Lower lobe of right lung (tissue), 2 donors: ENCODE measurements around the gene XRCC6. TPM values are rescaled to one million over a fixed set of nuclear protein-coding genes. Genes with fewer than 3 reads are reported as not detected.
A peak's percentile ranks its signal among the peaks of the same experiment; 100 is the strongest.

ENCODE experiments used
- ATAC-seq, 2 donors: fragments of 200-7000 bp; cut with Tn5 transposase; one replicate each; pipeline ENCODE4 v1.9.1; 2020 to 2022; ENCODE audit warnings: mild to moderate bottlenecking in 2 of 2, moderate library complexity in 2 of 2
- DNase-seq: peaks from one replicate; pipeline ENCODE4 v3.0.0-alpha.2; 2020
- H3K27ac ChIP-seq: fragments of 200-600 bp; one replicate; pipeline ENCODE4 v1.8.0; 2022
- H3K27me3 ChIP-seq: fragments of 200-600 bp; one replicate; pipeline ENCODE4 v1.8.0; 2022; ENCODE audit warnings: low read depth
- H3K36me3 ChIP-seq: fragments of 200-600 bp; one replicate; pipeline ENCODE4 v1.8.0; 2022; ENCODE audit warnings: mild to moderate bottlenecking
- H3K4me1 ChIP-seq: fragments of 200-600 bp; one replicate; pipeline ENCODE4 v1.8.0; 2022
- H3K4me3 ChIP-seq: fragments of 200-600 bp; one replicate; pipeline ENCODE4 v1.8.0; 2022; ENCODE audit warnings: mild to moderate bottlenecking
- H3K9me3 ChIP-seq: fragments of 200-600 bp; one replicate; pipeline ENCODE4 v1.8.0; 2022
- CTCF ChIP-seq: fragments of 200-600 bp; IDR thresholded peaks from one replicate; pipeline ENCODE4 v1.8.0; 2022; ENCODE audit warnings: antibody characterized with exemption, mild to moderate bottlenecking
- intact Hi-C: fragments of 100-400 bp; cut with DNase I; formaldehyde crosslinking; loops from one replicate; pipeline ENCODE4 v1.11.0; 2022
- total RNA-seq: library from RNA; stranded (reverse); fragmentation: NEBNext Ultra II Directional; extraction: Animal tissue kit (Norgen Biotek cat#: 25700); gene quantifications from one replicate; pipeline ENCODE4 v1.2.1, GENCODE V29; 2021
- donor health status: DM: no; HTN: yes; CAD: no; lungs with severe emphysema.

XRCC6 gene
- total RNA-seq, 1 donor from 2014 or later: 162 TPM

DNA sequence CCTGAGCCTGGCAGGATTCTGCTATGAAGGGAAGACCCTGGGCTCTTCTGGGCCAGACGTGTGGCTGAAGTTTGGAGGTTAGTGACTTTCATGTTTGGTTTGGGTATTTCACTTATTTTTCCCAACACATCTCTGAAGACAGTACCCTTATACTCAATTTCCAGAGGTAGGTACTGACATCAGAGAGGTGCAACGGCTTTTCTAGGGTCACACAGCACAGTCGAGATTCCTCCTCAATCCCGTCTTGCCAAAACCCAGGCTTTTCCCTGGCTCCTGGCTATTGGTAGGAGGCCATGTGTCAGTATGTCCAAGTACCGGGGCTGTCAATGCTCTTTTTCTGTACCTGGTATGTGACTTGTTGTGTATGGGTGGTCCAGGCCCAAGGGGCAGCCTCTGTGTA, 25.4 kb upstream of the XRCC6 start:
- intact Hi-C loops: loop anchor here (10.0 kb wide), 1 partner anchor 51 kb away; the partner anchor contains the start of gene POLR3H

GRCh38 chr22:41596776-41597634, 24.1 kb upstream of the XRCC6 start:
- ATAC-seq: peak; percentile 94 to 95
- Histone ChIP-seq H3K4me1 (peaks cover 11% of the 10 kb centered on the region), H3K27me3 (no peaks in the 10 kb centered on the region), H3K4me3 (no peak overlapping the region), H3K9me3 (no peaks in the 10 kb centered on the region), H3K36me3 (peaks cover 31% of the 10 kb centered on the region), H3K27ac (no peak overlapping the region)
- DNase-seq: peak; percentile 78
- TF ChIP-seq CTCF: peak; percentile 74
- intact Hi-C loops: loop anchor here (10.0 kb wide), 1 partner anchor 52 kb away; the partner anchor contains the start of gene POLR3H

More for the DNA sequence above, 25.4 kb upstream of the XRCC6 start:
- peaks cover 18% of the 10 kb centered on the region for H3K36me3 ChIP-seq
- no peak overlapping the region for H3K4me3 ChIP-seq
- no peak for TF ChIP-seq CTCF
- ATAC-seq (no peak), DNase-seq (no peak)
- H3K4me1 ChIP-seq: peaks cover 11% of the 10 kb centered on the region
- no peaks in the 10 kb centered on the region for H3K9me3 ChIP-seq
- no peaks in the 10 kb centered on the region for H3K27me3 ChIP-seq
- no peak overlapping the region for H3K27ac ChIP-seq

DNA sequence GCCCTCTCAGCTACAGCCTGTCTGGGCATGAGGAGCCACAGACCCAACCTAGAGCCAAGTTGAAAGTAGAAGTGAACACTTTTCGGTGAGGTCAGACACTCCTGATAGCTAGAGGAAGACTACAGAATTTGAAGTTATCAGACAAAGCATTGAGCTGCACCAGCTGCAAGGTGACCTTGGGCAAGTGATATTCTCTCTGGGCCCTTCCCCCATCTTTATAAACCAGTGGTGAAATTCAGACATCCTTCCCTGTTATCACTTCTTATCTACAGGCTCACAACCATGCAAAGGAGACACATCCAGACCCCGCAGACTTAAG, 23.5 kb upstream of the XRCC6 start:
- peaks cover 37% of the 10 kb centered on the region for H3K36me3 ChIP-seq
- H3K4me1 ChIP-seq: peaks cover 11% of the 10 kb centered on the region
- no peak for ATAC-seq
- H3K27me3 ChIP-seq: no peaks in the 10 kb centered on the region
- no peak overlapping the region for H3K27ac ChIP-seq
- intact Hi-C loops: loop anchor here (10.0 kb wide), 1 partner anchor 53 kb away; the partner anchor contains the start of gene POLR3H
- no peak overlapping the region for H3K4me3 ChIP-seq
- no peaks in the 10 kb centered on the region for H3K9me3 ChIP-seq
- no peak for DNase-seq
- TF ChIP-seq CTCF: no peak

- no peak for DNase-seq
- H3K4me1 ChIP-seq: peaks cover 11% of the 10 kb centered on the region
- intact Hi-C loops: loop anchor here (10.0 kb wide), 1 partner anchor 53 kb away; the partner anchor contains the start of gene POLR3H
- peaks cover 42% of the 10 kb centered on the region for H3K36me3 ChIP-seq
- H3K9me3 ChIP-seq: no peaks in the 10 kb centered on the region
- no peak overlapping the region for H3K27ac ChIP-seq
- no peaks in the 10 kb centered on the region for H3K27me3 ChIP-seq
- TF ChIP-seq CTCF: no peak
- no peak for ATAC-seq
- H3K4me3 ChIP-seq: no peak overlapping the region
These were observed 23.0 kb upstream of the XRCC6 start for GRCh38 chr22:41598081-41598480.

GRCh38 chr22:41598891-41599635, 22.0 kb upstream of the XRCC6 start:
- Histone ChIP-seq H3K9me3 (no peaks in the 10 kb centered on the region), H3K27me3 (no peaks in the 10 kb centered on the region), H3K4me1 (peaks cover 11% of the 10 kb centered on the region), H3K4me3 (no peak overlapping the region), H3K36me3 (peaks cover 51% of the 10 kb centered on the region), H3K27ac (no peak overlapping the region)
- DNase-seq: no peak
- no peak for TF ChIP-seq CTCF
- ATAC-seq: no peak
- intact Hi-C loops: loop anchor here (10.0 kb wide), 1 partner anchor 54 kb away; the partner anchor contains the start of gene POLR3H
